NCI-H128 (cell line): ENCODE data around the gene ZMIZ2.
"Not testable (repeated sequence)": the region's sequence is repeated elsewhere in the genome, so short reads cannot be mapped to it uniquely, and the experiment has no call there.

Experiments used
- DNase-seq: peaks from one replicate; lab custom pipeline; 2025; ENCODE audit not compliant: unreplicated experiment; lab: John Stamatoyannopoulos, UW

ZMIZ2 gene

GRCh38 chr7:44727937-44728262, 20.7 kb upstream of the ZMIZ2 start:
- no peak for DNase-seq

- no peak for DNase-seq
Measured at GRCh38 chr7:44729949-44730590, 18.6 kb upstream of the ZMIZ2 start.

GRCh38 chr7:44732971-44733370, 15.7 kb upstream of the ZMIZ2 start:
- not testable (repeated sequence) for DNase-seq

DNA sequence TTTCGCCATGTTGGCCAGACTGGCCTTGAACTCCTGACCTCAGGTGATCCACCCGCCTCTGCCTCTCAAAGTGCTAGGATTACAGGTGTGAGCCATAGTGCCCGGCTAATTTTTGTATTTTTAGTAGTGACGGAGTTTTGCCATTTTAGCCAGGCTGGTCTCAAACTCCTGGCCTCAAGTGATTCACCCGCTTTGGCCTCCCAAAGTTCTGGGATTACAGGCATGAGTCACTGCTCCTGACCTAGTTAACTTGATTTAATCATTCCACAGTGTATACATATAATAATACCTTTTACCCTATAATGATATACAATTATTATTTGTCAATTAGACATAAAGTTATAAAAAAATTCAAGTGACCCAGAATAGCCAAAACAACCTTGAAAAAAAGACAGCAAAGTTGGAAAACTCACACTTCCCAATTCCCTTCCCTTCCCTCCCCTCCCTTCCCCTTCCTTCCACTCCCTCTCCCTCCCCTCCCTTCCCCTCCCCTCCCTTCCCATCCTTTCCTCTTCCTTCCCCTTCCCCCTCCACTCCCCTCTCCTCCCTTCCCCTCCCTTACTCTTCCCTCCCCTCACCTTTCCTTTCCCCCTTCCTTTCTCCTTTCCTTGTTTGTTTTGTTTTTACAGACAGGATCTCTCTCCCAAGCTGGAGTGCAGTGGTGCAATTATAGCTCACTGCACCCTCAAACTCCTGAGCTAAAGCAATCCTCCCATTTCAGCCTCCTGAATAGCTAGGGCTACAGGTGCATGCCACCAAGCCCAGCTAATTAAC, 14.8 kb upstream of the ZMIZ2 start:
- DNase-seq: no peak

DNA sequence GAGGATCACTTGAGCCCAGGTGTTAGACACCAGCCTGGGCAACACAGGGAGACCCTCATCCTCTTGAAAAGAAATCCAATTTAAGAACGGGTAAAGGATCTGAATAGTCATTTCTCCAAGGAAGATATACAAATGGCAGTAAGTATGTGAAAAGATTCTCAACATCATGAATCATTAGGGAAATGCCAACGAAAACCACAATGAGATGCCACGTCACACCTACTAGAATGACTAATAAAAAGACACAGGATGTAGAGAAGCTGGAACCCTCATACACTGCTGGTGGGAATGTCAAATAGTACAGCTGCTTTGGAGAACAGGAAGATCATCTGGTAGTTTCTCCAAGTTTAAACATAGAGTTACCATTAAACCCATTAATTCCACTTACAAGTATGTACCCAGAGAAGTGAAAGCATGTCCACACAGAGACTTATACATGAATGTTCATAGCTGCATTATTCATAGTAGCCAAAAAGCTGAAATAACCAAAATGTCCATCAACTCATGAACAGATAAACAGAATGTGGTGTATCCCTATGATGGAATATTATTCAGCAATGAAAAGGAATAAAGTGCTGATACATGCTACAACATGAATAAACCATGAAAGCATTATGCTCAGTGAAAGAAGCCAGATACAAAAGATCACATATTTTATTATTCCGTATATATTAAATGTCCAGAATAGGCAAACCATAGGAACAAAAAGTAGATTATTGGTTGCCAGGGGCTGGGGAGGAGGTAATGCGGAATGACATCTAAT, 13.1 kb upstream of the ZMIZ2 start:
- DNase-seq: no peak

- DNase-seq: no peak
Measured at GRCh38 chr7:44736896-44737295, 11.8 kb upstream of the ZMIZ2 start.

GRCh38 chr7:44738051-44738723, 10.5 kb upstream of the ZMIZ2 start:
- no peak for DNase-seq

DNA sequence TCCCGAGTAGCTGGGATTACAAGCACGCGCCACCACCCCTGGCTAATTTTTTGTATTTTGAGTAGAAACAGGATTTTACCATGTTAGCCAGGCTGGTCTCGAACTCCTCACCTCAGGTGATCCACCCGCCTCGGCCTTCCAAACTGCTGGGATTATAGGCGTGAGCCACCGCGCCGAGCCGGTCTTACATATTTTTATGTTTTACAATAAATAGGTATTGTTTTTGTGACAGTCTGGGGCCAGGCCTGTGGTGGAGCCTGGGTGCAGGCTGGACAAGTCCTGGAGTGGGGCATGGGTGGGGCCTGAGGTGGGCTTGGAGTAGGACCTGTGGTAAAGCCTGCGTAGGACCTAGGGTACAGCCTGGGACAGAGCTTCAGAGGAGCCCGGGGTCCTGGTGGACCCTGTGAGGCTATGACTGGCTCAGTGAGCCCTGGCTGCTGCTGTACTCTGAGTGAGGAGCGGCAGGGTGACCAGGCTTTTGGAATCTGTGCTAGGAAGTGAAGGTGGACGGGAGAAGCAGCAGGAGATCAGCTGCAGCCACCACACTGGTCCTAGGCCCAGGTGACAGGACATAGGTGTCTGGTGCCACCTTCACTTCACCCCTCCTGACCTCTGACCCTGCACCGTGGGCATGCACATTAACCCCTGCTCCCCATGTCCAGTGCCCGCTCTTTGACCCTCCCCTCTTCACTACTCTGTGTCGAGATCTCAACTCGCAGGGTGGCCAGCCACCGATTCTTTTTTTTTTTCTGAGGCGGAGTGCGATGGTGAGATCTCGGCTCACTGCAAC, 9.6 kb upstream of the ZMIZ2 start:
- DNase-seq: no peak

- no peak for DNase-seq
Measured at GRCh38 chr7:44740055-44740454, 8.6 kb upstream of the ZMIZ2 start.

- no peak for DNase-seq
Measured at GRCh38 chr7:44743750-44744149, 4.9 kb upstream of the ZMIZ2 start.

DNA sequence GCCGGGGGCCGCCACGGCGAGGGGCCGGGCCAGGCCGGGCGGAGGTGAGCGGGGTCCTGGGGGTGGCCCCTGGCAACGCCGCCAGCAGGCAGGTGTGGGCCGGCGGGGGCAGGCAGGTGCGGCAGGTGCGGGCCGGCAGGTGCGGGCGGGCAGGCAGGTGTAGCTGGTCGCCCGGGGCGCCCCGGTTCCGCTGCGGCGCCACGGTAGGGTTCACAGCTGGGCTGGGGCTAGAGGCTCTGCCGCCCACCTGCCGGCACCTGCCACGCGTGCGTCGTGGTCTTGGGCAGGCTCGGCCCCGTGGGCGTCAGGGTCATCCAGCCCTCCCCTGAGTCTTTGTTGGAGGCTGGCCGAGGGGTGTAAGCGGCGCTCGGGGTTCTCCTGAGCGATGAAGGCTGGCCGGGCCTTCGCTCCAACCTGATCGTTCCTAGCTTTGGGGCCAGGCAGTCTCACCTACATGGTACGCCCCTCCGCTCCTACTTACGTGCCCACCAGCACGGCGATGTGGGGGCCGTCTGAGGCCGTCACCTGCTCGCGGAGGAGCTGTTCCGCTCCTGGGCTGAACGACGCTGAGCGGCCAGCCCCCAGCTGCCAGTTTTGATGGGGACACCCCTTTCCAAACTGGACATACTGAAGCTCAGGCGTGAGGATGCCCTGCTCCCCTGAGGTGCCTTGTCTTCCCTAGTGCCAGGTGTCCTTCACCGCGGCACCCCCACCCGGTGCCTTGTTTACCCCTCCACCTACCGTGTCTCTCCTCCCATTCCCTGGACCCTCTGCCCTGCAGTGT, 493 bp downstream of the ZMIZ2 start:
- no peak for DNase-seq

DNA sequence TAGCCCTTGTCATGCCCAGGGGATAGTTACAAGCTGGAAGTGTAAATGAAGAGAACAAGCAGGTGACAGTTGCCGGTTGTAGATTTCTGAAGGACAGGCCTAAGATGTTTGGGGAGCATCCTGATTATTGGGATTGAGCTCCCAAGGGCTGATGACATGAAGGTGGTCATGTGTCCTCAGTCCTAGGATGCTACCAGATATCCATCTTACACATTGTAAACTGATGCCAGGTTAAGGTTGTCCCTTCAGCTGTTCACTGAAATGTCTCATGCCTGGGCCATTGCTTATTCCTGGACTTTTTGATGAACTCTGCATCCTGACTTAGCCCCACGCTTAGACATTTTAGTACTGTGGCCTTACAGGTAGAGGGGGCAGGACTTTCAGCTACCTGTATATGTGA, 1.3 kb downstream of the ZMIZ2 start:
- no peak for DNase-seq

GRCh38 chr7:44750424-44750823, 1.8 kb downstream of the ZMIZ2 start:
- DNase-seq: no peak

GRCh38 chr7:44750921-44751571, 2.4 kb downstream of the ZMIZ2 start:
- no peak for DNase-seq

DNA sequence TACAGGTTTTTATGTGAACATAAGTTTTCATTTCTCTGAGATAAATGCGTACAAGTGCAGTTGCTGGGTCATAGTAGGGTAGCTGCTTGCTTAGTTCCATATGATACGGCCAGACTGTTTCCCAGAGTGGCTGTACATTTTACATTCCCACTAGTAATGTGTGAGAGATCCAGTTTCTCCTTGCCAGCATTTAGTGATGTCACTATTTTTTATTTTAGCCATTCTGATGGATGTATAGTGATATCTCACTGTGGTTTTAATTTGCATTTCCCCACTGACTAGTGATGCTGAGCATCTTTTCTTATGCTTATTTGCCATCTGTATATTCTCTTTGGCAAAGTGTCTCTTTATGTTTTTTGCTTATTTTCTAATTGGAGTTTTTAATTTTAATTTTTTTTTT, 4.2 kb downstream of the ZMIZ2 start:
- DNase-seq: no peak

GRCh38 chr7:44754802-44755697, 6.4 kb downstream of the ZMIZ2 start:
- no peak for DNase-seq

GRCh38 chr7:44755698-44756627, 7.3 kb downstream of the ZMIZ2 start:
- DNase-seq: no peak
